NT2/D1 (cell line): ENCODE results near the gene MAP2K7.
A peak's percentile ranks its signal among the peaks of the same experiment; 100 is the strongest.

Experiments used
- DNase-seq: peaks from one replicate; pipeline ENCODE4 v3.0.0-alpha.2; 2011; ENCODE audit warnings: low read depth, low spot score
- H3K27me3 ChIP-seq: 2 replicates; pipeline ENCODE4 v1.6.0; 2011; ENCODE audit warnings: mild to moderate bottlenecking; ENCODE audit not compliant: insufficient read length, insufficient read depth
- H3K36me3 ChIP-seq: 2 replicates; pipeline ENCODE4 v1.6.1; 2011; ENCODE audit warnings: mild to moderate bottlenecking, low read length, mixed read lengths; ENCODE audit not compliant: insufficient read depth, insufficient read length
- H3K4me1 ChIP-seq: 2 replicates; pipeline ENCODE4 v1.5.1; 2011; ENCODE audit not compliant: insufficient read depth, insufficient read length
- H3K4me3 ChIP-seq: 2 replicates; pipeline ENCODE4 v1.5.1; 2011; ENCODE audit warnings: low read depth; ENCODE audit not compliant: insufficient read length
- H3K9ac ChIP-seq: 2 replicates; pipeline ENCODE4 v1.6.0; 2011; ENCODE audit warnings: low read depth; ENCODE audit not compliant: insufficient read length
- H3K9me3 ChIP-seq: 2 replicates; pipeline ENCODE4 v1.5.1; 2011; ENCODE audit warnings: mild to moderate bottlenecking, low read length; ENCODE audit not compliant: insufficient read depth
- SUZ12 ChIP-seq: IDR thresholded peaks from 2 replicates; pipeline ENCODE4 v1.6.1; 2011; ENCODE audit not compliant: insufficient read length, insufficient read depth; ENCODE audit errors: extremely low read depth
- YY1 ChIP-seq: IDR thresholded peaks from 2 replicates; pipeline ENCODE4 v1.6.1; 2011; ENCODE audit not compliant: insufficient read length, insufficient read depth
- ZNF274 ChIP-seq: IDR thresholded peaks from 2 replicates; pipeline ENCODE4 v1.6.1; 2011; ENCODE audit warnings: mild to moderate bottlenecking, low read depth, low read length

Gene MAP2K7

DNA sequence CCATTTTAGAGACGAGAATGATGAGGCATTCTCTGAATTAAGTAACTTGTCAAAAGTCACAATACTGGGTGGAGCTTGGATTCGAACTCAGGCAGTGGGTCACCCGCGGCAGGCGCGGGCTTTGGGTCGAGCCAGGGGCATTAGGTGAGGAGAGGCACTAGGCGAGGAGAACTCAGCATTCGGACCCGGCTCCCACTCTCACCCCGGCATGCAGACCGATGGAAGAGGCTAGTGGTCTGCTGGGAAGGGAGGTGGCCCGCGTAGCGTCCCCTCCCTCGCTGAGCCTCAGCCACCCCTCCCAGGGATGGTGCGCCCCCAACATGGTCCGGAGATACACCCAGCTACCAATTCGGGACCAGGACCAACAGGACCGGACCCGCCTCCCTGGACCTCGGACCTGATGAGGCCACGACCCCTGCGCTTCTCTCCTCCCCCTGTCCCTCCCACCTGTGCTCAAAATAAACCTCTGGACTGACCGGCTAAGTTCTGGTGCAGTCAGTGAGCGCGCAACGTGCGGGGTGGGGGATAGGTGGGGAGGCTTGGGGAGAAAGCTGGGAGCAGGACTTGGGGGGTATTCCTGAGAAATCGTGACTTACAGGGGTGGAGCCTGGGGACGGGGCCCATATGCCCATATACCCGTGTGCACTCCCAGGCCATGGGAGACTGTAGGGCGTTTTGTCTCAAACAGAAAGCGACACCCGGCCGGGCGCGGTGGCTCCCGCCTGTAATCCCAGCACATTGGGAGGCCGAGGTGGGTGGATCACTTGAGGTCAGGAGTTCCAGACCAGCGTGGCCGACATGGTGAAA lies 15.1 kb downstream of the MAP2K7 start:
- no peak for TF ChIP-seq ZNF274
- TF ChIP-seq SUZ12 = no peak
- TF ChIP-seq YY1 = no peak
- Histone ChIP-seq H3K27me3 (peaks cover 36% of the 10 kb centered on the region), H3K36me3 (peaks cover 25% of the 10 kb centered on the region), H3K9ac (peak overlapping the region; percentile 10), H3K9me3 (peaks cover 4% of the 10 kb centered on the region; the same call in 1 of the 2 replicates), H3K4me3 (no peak overlapping the region), H3K4me1 (peaks cover 22% of the 10 kb centered on the region)
- no peak for DNase-seq

DNA sequence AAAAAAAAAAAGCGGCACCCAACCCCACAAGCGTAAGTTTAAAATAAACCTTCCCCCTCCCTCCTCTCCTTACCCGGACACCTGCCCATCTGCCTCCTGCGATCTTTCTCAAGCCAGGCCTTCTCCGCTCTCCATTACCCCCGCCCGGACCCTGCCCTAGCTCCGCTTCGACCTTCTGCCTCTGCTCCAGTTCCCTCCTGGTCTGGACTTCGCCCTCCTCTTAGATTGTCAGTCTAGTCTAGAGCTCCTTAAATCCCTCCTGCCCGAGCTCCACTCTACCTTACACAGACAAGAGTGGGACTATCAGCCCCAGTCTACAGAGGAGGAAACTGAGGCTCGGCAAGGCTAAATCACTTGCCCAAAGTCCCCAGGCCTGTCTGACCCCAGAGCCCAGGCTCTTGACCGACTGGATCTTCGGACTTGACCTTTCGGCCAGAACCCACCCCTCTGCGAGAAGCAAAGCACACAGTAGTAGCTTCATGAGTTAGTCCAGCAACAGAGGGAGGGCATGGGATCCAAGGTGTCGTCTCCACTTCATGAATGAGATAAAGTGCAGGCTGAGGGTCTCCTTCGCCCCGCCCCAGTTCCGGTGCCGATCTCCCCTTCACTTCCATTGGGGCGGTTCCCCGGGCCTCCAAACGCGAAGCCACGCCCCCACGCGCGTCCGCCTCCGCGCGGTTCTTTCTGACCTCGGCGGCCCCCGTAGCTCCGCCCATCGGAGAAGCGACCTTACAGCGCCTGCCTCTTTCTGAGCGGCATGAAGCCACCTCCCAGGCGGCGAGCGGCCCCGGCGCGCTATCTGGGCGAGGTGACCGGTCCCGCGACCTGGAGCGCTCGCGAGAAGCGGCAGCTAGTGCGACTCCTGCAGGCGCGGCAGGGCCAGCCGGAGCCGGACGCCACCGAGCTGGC lies 16.2 kb downstream of the MAP2K7 start, which contains the start of gene SNAPC2:
Gene SNAPC2 (plus strand): TSS at position 729 of the 909 bp plus-strand sequence. CDS start 29 bp downstream, at position 758.
- peak; percentile 87 for DNase-seq
- H3K4me3 ChIP-seq = peak within 1 kb of the TSS; percentile 86
- TF ChIP-seq ZNF274 = no peak
- TF ChIP-seq YY1 = no peak
- no peak for TF ChIP-seq SUZ12
- peaks cover 32% of the 10 kb centered on the region for H3K27me3 ChIP-seq
- H3K9me3 ChIP-seq = peaks cover 4% of the 10 kb centered on the region; the same call in 1 of the 2 replicates
- peaks cover 33% of the 10 kb centered on the region for H3K36me3 ChIP-seq
- H3K4me1 ChIP-seq = peaks cover 26% of the 10 kb centered on the region
- peak within 1 kb of the TSS; percentile 89 for H3K9ac ChIP-seq

DNA sequence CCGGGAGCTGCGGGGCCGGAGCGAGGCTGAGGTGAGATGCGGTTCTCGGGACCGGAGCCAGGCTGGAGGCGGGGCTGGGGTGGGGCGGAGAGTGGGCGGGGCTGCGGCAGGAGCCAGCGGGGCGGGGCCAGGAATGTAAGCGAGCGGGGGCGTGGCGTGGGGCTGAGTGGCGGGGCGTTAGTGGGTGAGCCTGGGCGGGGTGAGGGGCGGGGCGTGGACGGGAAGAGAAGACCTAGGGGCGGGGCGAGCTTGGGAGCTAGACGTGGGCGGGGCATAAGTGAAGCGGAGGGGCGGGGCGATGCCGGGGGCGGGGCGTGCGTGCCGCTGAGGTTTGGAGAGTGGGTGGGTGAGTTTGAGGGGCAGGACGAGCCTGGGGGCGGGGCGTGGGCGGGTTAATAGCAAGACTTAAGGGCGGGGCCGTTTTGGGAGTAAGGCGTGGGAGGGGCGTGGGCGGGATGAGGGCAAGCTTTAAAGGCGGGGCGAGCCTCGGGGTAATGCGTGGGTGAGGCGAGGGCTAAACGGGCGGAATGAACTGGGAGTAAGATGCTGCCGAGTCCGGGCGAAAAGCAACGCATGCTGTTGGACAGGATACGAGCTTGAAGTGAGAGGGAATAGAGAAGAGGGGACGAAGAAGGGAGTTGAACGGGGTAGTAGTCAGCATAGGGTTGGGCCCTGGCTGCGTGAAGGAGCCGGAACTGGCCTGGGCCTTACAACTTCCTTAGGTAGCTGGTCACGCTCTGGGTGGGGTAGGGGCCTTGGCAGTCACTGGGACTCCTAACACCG lies 17.0 kb downstream of the MAP2K7 start:
- Histone ChIP-seq H3K9ac (peak overlapping the region; percentile 89), H3K36me3 (peaks cover 33% of the 10 kb centered on the region), H3K27me3 (peaks cover 27% of the 10 kb centered on the region), H3K4me3 (peak overlapping the region; percentile 86), H3K4me1 (peaks cover 23% of the 10 kb centered on the region), H3K9me3 (peaks cover 4% of the 10 kb centered on the region; the same call in 1 of the 2 replicates)
- peak; percentile 89 for DNase-seq
- TF ChIP-seq YY1 (no peak), SUZ12 (no peak)

DNA sequence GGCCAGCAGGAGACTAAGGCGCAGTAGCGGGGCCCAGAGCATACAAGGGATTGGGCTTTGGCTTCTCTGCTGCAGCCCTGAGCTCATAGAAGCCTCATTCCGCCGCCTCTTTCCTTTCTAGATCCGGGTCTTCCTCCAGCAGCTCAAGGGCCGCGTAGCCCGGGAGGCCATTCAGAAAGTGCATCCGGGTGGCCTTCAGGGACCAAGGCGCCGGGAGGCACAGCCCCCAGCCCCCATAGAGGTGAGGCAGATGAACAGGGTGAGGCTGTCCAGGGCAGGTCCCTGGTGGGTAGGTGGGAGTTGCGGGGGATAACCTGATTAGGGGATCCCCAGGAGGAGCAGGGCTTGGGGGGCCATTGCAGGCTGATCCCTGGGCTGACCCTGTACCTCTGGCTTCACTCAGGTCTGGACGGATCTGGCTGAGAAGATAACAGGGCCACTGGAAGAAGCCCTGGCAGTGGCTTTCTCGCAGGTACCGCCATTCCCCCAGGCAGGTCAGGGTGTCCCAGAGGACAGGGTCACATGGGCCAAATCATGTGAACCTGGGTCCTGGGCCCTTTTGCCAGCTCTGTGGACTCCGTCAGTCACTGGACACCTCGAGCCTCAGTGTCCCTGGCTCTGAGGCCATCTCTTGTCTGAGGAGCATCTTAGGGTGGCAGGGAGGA lies 17.8 kb downstream of the MAP2K7 start:
- Histone ChIP-seq H3K27me3 (peaks cover 20% of the 10 kb centered on the region), H3K4me3 (peak overlapping the region; percentile 67), H3K36me3 (peaks cover 33% of the 10 kb centered on the region), H3K9ac (peak overlapping the region; percentile 86), H3K9me3 (peaks cover 4% of the 10 kb centered on the region; the same call in 1 of the 2 replicates), H3K4me1 (peaks cover 26% of the 10 kb centered on the region)
- TF ChIP-seq ZNF274 = no peak
- no peak for TF ChIP-seq YY1
- TF ChIP-seq SUZ12 = no peak
- no peak for DNase-seq

DNA sequence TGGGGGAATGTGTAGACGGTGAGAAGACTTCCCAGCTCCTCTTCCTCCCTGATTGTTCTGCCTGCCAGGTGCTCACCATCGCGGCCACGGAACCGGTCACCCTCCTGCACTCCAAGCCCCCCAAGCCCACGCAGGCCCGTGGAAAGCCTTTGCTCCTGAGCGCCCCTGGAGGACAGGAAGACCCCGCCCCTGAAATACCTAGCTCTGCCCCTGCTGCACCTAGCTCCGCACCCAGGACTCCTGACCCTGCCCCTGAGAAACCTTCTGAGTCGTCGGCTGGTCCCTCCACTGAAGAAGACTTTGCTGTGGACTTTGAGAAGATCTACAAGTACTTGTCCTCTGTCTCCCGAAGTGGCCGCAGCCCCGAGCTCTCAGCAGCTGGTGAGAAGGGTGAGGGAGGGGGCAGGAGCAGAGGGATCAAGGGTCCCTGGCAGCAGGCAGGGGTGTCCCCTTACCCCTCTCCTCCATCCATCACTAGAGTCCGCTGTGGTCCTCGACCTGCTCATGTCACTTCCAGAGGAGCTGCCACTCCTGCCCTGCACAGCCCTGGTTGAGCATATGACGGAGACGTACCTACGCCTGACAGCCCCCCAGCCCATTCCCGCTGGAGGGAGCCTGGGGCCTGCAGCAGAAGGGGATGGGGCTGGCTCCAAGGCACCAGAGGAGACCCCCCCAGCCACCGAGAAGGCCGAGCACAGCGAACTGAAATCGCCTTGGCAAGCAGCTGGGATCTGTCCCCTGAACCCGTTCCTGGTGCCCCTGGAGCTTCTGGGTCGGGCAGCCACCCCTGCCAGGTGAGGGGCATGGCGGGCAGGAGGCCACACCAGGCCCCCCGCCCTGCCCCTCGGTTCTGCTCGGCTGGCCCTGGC lies 18.5 kb downstream of the MAP2K7 start:
- Histone ChIP-seq H3K9me3 (peaks cover 4% of the 10 kb centered on the region; the same call in 1 of the 2 replicates), H3K4me1 (peaks cover 33% of the 10 kb centered on the region), H3K27me3 (peaks cover 15% of the 10 kb centered on the region), H3K36me3 (peaks cover 40% of the 10 kb centered on the region), H3K4me3 (no peak overlapping the region), H3K9ac (peak overlapping the region; percentile 86)
- DNase-seq = no peak
- TF ChIP-seq SUZ12 (no peak), ZNF274 (no peak), YY1 (no peak)

DNA sequence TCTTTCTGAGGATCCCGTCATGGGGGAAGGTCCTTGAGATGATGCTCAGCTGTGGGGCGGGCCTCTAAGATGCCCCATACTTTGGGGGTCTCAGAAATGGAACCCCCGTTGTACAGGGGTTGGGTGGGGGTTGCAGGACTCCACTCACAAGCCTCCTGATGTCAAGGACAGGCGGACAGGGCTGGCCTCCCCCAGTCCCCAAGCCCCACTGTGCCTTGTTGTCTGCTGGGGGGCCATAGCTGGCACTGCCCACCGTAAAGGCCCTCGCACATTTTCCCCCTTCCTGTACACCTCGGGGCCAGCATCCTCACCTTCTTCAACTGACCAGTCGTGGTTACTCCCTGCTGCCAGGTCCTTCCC lies 19.1 kb downstream of the MAP2K7 start:
- Histone ChIP-seq H3K9ac (no peak overlapping the region), H3K36me3 (peaks cover 46% of the 10 kb centered on the region), H3K4me1 (peaks cover 38% of the 10 kb centered on the region), H3K4me3 (no peak overlapping the region), H3K27me3 (peaks cover 9% of the 10 kb centered on the region), H3K9me3 (peaks cover 4% of the 10 kb centered on the region; the same call in 1 of the 2 replicates)
- no peak for DNase-seq
- no peak for TF ChIP-seq YY1
